ENCODE results near the gene FKBP7.

The FKBP7 gene

GRCh38 chr2:178491612-178492011, 13.2 kb upstream of the FKBP7 start:
- TF ChIP-seq, protein P1, sequence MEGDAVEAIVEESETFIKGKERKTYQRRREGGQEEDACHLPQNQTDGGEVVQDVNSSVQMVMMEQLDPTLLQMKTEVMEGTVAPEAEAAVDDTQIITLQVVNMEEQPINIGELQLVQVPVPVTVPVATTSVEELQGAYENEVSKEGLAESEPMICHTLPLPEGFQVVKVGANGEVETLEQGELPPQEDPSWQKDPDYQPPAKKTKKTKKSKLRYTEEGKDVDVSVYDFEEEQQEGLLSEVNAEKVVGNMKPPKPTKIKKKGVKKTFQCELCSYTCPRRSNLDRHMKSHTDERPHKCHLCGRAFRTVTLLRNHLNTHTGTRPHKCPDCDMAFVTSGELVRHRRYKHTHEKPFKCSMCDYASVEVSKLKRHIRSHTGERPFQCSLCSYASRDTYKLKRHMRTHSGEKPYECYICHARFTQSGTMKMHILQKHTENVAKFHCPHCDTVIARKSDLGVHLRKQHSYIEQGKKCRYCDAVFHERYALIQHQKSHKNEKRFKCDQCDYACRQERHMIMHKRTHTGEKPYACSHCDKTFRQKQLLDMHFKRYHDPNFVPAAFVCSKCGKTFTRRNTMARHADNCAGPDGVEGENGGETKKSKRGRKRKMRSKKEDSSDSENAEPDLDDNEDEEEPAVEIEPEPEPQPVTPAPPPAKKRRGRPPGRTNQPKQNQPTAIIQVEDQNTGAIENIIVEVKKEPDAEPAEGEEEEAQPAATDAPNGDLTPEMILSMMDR (IDR thresholded peaks at IDR 0.05; ENCODE audit: borderline replicate concordance, insufficient read depth, low read depth, low read length) = no peak
- no peak overlapping the region for H3K4me3 ChIP-seq (ENCODE audit: low read depth, low read length)

DNA sequence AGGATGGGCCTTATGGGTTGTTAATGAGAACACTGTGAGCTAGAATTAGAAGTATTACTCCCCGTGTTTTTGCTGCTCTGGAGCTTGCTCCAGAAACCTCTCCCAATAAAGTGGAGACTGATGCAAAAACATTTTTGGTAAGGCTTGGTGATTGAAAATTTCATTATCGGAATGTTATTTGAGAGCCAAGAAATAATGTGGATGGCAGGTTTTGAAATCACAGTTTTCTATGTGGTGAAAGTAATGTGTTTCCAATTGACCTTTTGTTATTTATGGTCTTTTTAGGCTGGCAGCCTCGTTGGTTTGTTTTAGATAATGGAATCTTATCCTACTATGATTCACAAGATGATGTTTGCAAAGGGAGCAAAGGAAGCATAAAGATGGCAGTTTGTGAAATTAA, 7.0 kb upstream of the FKBP7 start:
- no peak overlapping the region for H3K4me3 ChIP-seq (ENCODE audit: low read depth, low read length)
- TF ChIP-seq, protein P1 (IDR thresholded peaks at IDR 0.05; ENCODE audit: borderline replicate concordance, insufficient read depth, low read depth, low read length) = no peak

DNA sequence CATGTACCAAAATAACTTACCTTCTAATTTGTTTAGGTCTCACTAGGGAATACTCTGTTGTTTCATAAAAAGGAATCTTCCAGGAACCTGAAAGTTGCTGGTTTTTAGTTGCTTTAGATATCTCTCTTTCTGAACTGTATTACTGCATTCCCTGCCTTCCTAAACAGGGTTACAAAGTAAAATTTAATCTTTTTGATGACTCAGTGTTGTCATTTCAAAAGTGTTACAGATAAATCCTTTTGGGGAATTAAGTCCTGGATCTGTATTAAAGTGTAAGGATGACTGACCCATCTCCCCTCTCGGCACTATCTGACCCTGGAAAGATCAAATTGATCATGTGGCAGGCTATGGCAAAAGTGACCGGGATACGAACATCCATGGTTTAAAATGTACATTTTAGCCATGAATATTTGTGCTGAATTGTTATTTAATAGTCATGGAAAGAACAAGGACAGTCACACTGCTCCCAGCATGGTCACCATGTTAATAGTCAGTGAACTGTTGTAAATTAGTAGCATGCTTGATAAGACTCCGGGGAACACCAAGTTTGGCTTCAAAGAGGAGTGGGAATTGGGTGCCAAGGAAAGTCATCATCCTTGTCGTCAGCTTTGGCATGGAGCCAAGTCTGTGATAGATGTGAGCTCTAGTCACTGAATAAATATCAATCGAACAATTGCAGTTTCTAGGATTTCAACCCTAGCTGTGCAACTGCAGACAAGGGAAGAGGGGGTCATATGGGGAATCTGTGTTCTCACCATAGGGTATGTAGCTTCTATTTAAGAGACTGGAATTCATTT, 6.0 kb upstream of the FKBP7 start:
- H3K4me3 ChIP-seq (ENCODE audit: low read depth, low read length) = no peak overlapping the region
- TF ChIP-seq, protein P1 (IDR thresholded peaks at IDR 0.05; ENCODE audit: borderline replicate concordance, insufficient read depth, low read depth, low read length) = no peak

GRCh38 chr2:178482437-178482836, 4.0 kb upstream of the FKBP7 start:
- TF ChIP-seq, protein P1 (IDR thresholded peaks at IDR 0.05; ENCODE audit: borderline replicate concordance, insufficient read depth, low read depth, low read length) = no peak
- no peak overlapping the region for H3K4me3 ChIP-seq (ENCODE audit: low read depth, low read length)

- TF ChIP-seq, protein P1 (IDR thresholded peaks at IDR 0.05; ENCODE audit: borderline replicate concordance, insufficient read depth, low read depth, low read length) = no peak
- H3K4me3 ChIP-seq (ENCODE audit: low read depth, low read length) = peak within 1 kb of the TSS; percentile 71
Measured at GRCh38 chr2:178480227-178481181, 2.1 kb upstream of the FKBP7 start, which contains the start of gene PLEKHA3. PLEKHA3 (plus strand) TSS chr2:178480457; CDS start chr2:178480870, 413 bp downstream.

GRCh38 chr2:178479758-178480226, 1.4 kb upstream of the FKBP7 start:
- peak overlapping the region; percentile 71 for H3K4me3 ChIP-seq (ENCODE audit: low read depth, low read length)
- TF ChIP-seq, protein P1 (IDR thresholded peaks at IDR 0.05; ENCODE audit: borderline replicate concordance, insufficient read depth, low read depth, low read length) = no peak
